HG03280 (cell line): Measurements from ENCODE around the gene DCLK2.

Source experiments
- ATAC-seq: cut with Tn5 transposase; IDR thresholded peaks from one replicate; pipeline ENCODE4 v1.9.1; 2021; ENCODE audit warnings: mild to moderate bottlenecking, moderate library complexity; ENCODE audit not compliant: unreplicated experiment

The DCLK2 gene

DNA sequence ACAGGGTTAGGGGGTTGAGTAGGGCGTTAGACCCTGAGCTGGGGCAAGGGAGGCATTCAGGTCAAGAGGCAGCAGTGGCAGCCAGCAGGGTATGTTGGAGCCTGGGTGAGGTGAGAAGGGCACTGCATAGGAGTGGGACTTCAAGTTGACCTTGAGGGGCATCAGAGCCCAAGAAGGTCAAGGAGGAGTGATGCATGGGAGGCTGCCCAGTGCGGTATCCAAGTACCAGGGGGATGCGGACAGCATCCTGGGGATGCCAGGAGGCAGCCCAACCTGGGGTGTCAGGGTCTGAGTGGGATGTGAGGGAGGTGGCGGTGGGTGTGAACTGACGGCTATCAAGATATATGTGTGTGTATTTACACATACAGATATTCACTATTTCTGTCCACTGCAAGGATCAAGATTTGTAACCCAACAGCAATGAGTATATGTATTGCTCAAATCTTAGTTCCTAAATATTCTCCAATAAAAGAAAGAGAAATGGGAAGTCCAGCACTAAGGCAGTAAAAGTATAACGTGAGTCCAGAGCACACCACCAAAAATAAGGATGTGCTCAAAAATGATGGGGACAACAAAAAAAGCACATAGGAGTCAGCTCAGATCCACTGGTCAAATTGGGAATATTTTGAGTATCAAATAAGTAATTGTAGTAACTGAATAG, 9.8 kb upstream of the DCLK2 start:
- ATAC-seq: no peak

- no peak for ATAC-seq
Observed at GRCh38 chr4:150069353-150069752, 8.9 kb upstream of the DCLK2 start.

DNA sequence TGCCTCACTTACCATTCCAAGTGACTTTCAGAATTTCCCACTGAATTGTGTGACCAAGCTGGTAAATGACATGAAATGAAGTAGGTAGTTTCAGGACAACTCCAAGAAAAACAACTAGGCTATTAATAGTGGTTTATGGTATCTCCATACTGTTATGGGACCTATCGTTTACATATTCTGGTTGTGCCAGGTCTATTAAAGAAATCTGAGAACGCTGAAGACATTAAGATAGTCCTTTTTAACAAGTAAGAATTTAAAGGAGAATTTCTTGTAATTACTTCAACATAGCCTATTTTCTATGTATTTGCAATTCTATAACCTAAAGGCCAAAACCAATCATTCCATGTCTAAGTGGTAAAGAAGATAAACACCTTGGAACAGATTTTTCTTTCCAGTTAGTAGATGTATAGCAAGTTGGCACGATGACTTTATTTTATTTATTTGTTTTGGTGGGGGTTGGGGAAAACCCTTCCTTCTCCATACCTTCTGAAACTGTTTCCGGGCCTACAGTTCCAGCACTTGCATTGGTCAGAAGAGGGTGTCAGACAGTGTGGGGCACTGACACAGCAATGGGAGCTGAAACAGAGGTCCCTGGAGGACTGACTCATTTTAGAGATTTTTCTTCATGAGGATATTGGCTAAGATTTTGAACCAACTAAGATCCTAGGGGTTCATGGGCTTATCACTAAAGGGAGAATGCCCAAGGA, 7.6 kb upstream of the DCLK2 start:
- ATAC-seq: no peak

DNA sequence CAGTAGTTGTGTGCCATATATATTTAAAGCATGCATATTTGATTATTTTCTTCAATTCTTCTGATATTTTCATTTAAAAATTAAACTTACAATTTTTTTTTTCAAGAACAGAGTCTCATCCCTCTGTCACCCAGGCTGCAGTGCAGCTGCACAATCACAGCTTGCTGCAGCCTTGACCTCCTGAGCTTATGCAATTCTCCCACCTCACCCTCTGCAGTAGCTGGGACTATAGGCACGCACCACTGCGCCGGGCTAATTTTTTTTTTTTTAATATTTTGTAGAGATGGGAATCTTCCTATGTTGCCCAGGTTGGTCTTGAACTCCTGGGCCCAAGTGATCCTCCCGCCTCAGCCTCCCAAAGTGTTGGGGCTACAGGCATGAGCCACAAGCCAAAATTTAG, 5.8 kb upstream of the DCLK2 start:
- ATAC-seq: no peak

- no peak for ATAC-seq
Observed at GRCh38 chr4:150072906-150073714, 5.1 kb upstream of the DCLK2 start.

DNA sequence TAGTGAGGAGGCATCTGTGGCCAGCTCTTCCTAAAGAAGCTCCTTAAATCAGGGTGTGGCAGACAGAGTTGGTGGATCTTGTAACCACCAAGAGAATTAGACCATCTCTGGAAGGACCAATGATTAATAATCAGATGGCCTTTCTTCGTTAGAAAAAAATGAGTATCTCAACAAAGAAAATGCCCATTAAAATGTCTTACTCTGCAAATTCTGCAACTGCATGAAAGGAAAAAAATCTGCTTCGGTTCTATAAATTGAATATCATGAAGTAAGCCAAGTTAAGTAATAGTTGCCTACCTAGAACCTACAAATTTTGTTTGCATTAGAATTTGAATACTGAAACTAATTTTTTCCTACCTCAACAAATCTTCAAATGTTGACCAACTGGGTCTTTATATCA, 4.2 kb upstream of the DCLK2 start:
- no peak for ATAC-seq

DNA sequence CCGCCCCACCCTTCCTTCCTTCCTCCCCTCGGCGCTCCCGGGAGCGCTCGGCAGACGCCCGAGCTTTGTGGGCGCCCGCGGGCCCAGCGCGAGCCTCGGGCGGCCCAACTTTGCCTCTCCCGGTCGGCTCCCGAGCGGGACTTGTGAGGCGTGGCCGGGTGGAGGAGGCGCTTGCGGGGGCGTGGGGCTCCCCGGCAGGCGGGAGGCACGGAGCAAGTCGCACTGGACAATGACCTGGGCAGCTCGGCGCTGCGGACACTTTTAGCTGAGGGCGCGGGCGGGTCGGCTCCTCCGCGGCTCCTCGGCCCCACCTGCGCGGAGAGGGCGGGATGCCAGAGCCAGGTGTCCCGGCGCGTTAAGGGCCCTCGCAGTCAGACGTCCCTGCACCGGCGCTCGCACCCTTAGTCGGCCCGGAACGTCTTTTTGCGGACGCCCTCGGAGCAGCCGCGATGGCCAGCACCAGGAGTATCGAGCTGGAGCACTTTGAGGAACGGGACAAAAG, 385 bp downstream of the DCLK2 start:
- ATAC-seq: no peak

DNA sequence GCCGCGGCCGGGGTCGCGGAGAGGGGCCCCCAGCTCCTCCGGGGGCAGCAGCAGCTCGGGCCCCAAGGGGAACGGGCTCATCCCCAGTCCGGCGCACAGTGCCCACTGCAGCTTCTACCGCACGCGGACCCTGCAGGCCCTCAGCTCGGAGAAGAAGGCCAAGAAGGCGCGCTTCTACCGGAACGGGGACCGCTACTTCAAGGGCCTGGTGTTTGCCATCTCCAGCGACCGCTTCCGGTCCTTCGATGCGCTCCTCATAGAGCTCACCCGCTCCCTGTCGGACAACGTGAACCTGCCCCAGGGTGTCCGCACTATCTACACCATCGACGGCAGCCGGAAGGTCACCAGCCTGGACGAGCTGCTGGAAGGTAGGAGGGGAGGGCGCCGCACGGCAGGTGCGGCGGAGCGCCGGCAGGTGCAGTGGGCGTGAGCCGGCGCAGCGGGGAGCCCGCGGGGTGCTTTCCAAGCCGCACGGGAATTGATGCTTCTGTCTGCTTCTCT, 886 bp downstream of the DCLK2 start:
- no peak for ATAC-seq

DNA sequence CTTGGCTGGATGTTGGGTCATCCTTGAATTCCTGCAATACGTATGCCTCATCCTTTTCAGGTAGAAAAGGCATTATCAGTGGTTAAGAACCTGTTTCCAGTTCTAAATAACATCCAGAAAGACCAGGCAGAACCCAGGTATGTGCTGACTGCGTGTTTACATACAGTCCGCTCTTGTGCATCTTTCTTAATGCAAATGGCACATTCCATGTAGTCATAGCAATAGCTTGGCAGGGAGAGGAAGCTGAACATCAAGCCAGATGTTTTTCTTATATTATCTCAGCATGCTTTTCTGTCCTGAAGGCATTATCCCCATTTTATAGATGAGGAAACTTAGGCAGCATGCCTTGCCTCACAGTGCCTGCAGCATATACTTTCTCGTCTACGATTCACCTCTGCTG, 2.1 kb downstream of the DCLK2 start:
- ATAC-seq: no peak

- no peak for ATAC-seq
Observed at GRCh38 chr4:150080875-150081274, 2.6 kb downstream of the DCLK2 start.

DNA sequence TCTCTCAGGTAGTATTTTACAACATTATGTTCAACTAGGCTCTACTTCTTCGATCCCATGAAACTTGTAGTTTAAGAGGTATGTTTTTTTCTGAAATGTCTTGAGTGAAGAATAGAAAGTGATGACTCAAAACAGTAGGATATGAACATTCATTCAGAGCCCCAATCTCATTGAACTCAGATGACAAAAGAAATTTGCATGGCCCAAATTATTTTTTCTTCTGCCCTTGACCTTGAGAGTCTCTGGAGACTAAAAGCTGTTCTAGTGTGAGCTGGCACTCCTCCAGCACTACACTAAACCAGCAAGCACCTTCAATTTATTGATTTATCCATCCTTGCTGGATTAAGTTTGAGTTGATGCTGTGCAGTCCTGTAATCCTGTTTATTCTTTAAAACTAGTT, 4.0 kb downstream of the DCLK2 start:
- peak; percentile 81 for ATAC-seq

DNA sequence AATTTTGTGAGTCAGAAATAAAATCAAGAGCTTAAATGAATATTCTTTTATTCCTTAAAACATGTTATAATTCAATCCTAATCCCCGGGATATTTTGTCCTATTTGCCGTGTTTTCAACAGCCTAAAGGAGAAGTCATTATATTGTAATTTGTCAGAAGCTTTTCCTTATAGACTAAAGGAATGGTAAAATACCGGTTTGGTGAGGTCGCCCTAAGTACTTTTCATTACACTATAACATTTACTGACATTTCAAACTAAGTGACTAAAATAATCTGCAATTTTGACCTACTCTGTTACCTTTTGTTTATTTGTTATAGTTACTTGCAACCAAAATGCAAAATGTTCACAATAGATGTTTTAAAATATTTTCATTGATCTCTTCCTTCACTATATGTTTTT, 8.8 kb downstream of the DCLK2 start:
- ATAC-seq: no peak

- no peak for ATAC-seq
Observed at GRCh38 chr4:150089732-150090131, 11.5 kb downstream of the DCLK2 start.

DNA sequence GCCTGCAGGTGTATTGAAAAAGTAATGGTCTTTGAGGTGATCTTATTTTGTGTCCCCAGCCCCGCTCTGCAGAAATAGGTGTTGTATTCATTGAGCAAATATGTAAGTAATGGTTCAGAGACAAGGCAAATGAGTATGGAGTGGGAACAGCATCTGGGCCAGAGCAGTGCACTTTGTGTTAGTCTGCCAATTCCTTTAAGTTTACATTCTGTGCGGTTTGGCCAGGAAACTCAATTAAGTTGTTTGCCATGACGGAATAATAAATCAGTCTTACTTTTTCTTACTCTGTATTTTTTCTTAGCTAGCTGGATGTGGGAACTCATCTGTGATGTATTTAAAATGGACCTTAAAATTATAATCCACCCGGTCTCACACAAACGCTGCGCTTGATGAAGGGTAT, 12.6 kb downstream of the DCLK2 start:
- ATAC-seq: no peak

DNA sequence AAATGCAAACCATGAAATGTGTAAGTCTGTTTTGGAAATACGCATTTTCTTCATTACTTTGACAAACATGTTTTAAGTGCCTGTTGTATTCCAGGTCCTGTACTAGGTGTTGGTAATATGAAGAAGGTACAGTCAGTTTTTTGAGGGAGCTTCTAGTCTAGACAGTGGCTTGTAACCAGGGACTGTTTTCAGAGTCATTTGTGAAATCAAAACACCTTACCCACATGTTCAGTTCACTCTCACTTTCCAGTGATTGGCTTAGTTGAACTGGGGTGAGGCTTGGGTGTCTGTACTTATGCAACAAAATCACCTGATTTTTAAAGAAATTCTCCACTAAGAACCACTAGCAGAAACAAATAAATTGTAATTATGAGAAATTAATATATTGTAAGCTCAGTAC, 16.4 kb downstream of the DCLK2 start:
- ATAC-seq: no peak

GRCh38 chr4:150096625-150097024, 18.4 kb downstream of the DCLK2 start:
- ATAC-seq: no peak

- no peak for ATAC-seq
Observed at GRCh38 chr4:150098214-150098613, 20.0 kb downstream of the DCLK2 start.

DNA sequence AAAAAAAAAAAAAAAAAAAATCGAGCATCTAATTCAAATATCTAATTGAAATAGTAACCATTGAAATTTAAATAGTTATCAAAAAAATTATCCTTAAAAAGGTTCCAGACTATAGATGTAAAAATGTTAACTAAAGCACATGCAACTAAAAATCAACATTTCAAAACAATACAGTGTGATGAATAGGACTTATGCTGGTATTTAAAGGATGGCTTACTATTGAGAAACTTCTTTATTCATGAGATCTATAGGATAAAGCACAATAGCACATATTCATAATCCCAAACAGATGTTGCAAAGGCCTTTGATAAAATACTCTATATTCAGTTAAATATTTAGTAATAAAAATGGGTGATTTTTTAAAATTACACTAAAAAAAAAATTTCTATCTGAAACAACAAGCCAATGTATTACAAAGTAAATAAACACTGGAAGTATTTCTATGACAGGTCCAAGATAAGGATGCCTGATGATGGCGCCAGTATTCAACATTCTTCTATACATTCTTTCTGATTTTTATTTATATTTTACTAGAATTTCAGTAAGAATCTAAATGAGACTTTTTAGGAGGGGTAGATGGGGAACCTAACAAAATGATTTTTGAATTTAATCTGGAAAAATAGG, 26.3 kb downstream of the DCLK2 start:
- no peak for ATAC-seq

DNA sequence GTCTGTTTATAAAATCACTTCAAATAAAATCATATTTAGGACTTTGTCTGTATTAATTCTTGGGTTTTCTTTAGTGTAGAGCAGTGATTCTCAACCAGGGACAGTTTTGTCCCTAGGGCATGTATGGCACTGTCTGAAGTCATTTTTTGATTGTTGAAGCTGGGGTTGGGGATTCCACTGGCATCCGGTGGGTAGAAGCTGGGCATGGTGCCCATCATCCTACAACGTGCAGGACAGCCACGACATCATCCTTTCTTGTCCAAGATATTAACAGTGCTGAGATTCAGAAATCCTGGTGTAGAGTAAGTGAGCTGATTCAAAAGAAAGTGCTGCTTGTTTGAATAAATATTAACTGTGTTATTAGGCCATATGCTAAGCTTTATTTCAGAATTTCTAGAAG, 28.6 kb downstream of the DCLK2 start:
- no peak for ATAC-seq

- no peak for ATAC-seq
Observed at GRCh38 chr4:150108691-150109090, 30.4 kb downstream of the DCLK2 start.

GRCh38 chr4:150114641-150115040, 36.4 kb downstream of the DCLK2 start:
- no peak for ATAC-seq
